HepG2 (cell line): Measurements from ENCODE around the gene HOXA7. TPM values are rescaled to one million over a fixed set of nuclear protein-coding genes. Genes with fewer than 3 reads are reported as not detected.

Source experiments
- ATAC-seq: fragments of 200-7000 bp; cut with Tn5 transposase; 3 replicates; pipeline ENCODE4 v1.9.1; 2020; ENCODE audit warnings: mild to moderate bottlenecking, moderate library complexity
- BruUV-seq: library from RNA; stranded (reverse); fragments of 400-500 nt; replicated peaks from 2 replicates; lab custom pipeline; 2021; lab: Mats Ljungman, UMichigan
- CTCF ChIA-PET: fragments of 300-600 bp; formaldehyde crosslinking; extraction: SDS; loops from one replicate; lab custom pipeline; 2021; ENCODE audit warnings: low total read pairs, inconsistent platforms, low intra/inter-chr PET ratio; lab: Yijun Ruan, JAX
- POLR2A ChIA-PET: fragments of 350-600 bp; sonication (Branson Sonifier 250); formaldehyde crosslinking; loops from one replicate; lab custom pipeline; 2020; ENCODE audit warnings: antibody characterized with exemption, inconsistent platforms; lab: Yijun Ruan, JAX
- DNase-seq: peaks from one replicate; pipeline ENCODE4 v3.0.0-alpha.2; 2015; ENCODE audit warnings: low spot score
- FAIRE-seq: peaks from 3 replicates; lab custom pipeline; 2011; peaks lifted over from hg19 to GRCh38; lab: Jason Lieb, UNC
- H2AFZ ChIP-seq: one replicate; pipeline ENCODE4 v1.6.1; 2011; ENCODE audit warnings: low read length, inconsistent platforms
- H3K27ac ChIP-seq: fragments of 300-600 bp; 3 replicates; pipeline ENCODE4 v1.8.0; 2011; ENCODE audit warnings: mixed run types, mild to moderate bottlenecking, mixed read lengths, low read length, inconsistent platforms; ENCODE audit not compliant: insufficient read depth; ENCODE audit errors: extremely low read length
- H3K27me3 ChIP-seq, 2 experiments: fragments of 200-600 bp in 1 of 2; 2 replicates in 1 of 2; 3 replicates in 1 of 2; pipeline versions ENCODE4 v1.6.0 to v1.8.0; 2011; ENCODE audit warnings: low read length in 2 of 2, mild to moderate bottlenecking in 2 of 2, moderate library complexity in 2 of 2, inconsistent platforms in 1 of 2; ENCODE audit not compliant: insufficient read depth in 2 of 2, control insufficient read depth in 1 of 2
- H3K36me3 ChIP-seq, 2 experiments: fragments of 200-600 bp in 1 of 2; replicated peaks in 1 of 2; 2 replicates in 1 of 2; 3 replicates in 1 of 2; pipeline versions ENCODE4 v1.5.1 to v1.8.0; 2011; ENCODE audit warnings: low read length in 2 of 2, inconsistent platforms in 1 of 2; ENCODE audit not compliant: insufficient read depth in 2 of 2, control insufficient read depth in 1 of 2
- H3K4me1 ChIP-seq: 2 replicates; pipeline ENCODE4 v1.5.1; 2012; ENCODE audit warnings: low read length, inconsistent platforms; ENCODE audit not compliant: insufficient read depth
- H3K4me2 ChIP-seq: 2 replicates; pipeline ENCODE4 v1.6.0; 2011; ENCODE audit warnings: low read depth, low read length, inconsistent platforms
- H3K4me3 ChIP-seq, 3 experiments: fragments of 200-600 bp in 1 of 3; sonication (generic), shearing (Covaris generic) in 1 of 3; replicated peaks in 1 of 3; 2 replicates each; pipeline ENCODE4 v1.5.1; 2011 to 2016; ENCODE audit warnings: low read length in 3 of 3, inconsistent platforms in 2 of 3, low read depth in 2 of 3, mild to moderate bottlenecking in 2 of 3, control low read depth in 1 of 3, mixed read lengths in 1 of 3; ENCODE audit not compliant: insufficient read depth in 1 of 3
- H3K79me2 ChIP-seq: one replicate; pipeline ENCODE4 v1.6.1; 2011; ENCODE audit warnings: low read length, inconsistent platforms; ENCODE audit not compliant: insufficient read depth
- H3K9ac ChIP-seq: 2 replicates; pipeline ENCODE4 v1.6.0; 2011; ENCODE audit warnings: mild to moderate bottlenecking, low read depth, low read length, inconsistent platforms; ENCODE audit not compliant: insufficient read depth
- H3K9me3 ChIP-seq: 2 replicates; pipeline ENCODE4 v1.5.1; 2012; ENCODE audit warnings: mild to moderate bottlenecking, low read length
- H4K20me1 ChIP-seq: 2 replicates; pipeline ENCODE4 v1.6.0; 2011; ENCODE audit warnings: inconsistent platforms, mild to moderate bottlenecking, low read length, moderate library complexity; ENCODE audit not compliant: insufficient read depth
- HNRNPLL ChIP-seq: fragments of 200-400 bp; formaldehyde crosslinking; IDR thresholded peaks from 2 replicates; pipeline ENCODE4 v1.6.1; 2017; ENCODE audit warnings: mild to moderate bottlenecking, low read depth, low read length; ENCODE audit not compliant: poor library complexity, severe bottlenecking
- PHF8 ChIP-seq: sonication (generic); formaldehyde crosslinking; IDR thresholded peaks from 2 replicates; pipeline ENCODE4 v1.5.0; 2020; ENCODE audit warnings: missing genetic modification reagents
- SALL2 ChIP-seq: sonication (generic); formaldehyde crosslinking; IDR thresholded peaks from 2 replicates; pipeline ENCODE4 v1.8.1; 2023; ENCODE audit warnings: mild to moderate bottlenecking, missing genetic modification reagents, inconsistent platforms
- SRSF9 ChIP-seq: fragments of 200-400 bp; formaldehyde crosslinking; IDR thresholded peaks from 2 replicates; pipeline ENCODE4 v1.6.1; 2018; ENCODE audit warnings: borderline replicate concordance, mild to moderate bottlenecking, low read depth, low read length; ENCODE audit not compliant: insufficient read depth, poor library complexity, severe bottlenecking
- ZNF552 ChIP-seq: sonication (generic); formaldehyde crosslinking; IDR thresholded peaks from 2 replicates; pipeline ENCODE4 v1.9.0; 2022; ENCODE audit warnings: missing genetic modification reagents, mild to moderate bottlenecking, borderline replicate concordance
- ZNF577 ChIP-seq: sonication (generic); formaldehyde crosslinking; IDR thresholded peaks from 2 replicates; pipeline ENCODE4 v1.4.0; 2020; ENCODE audit warnings: mild to moderate bottlenecking, low read depth, missing genetic modification reagents, borderline replicate concordance
- ZNF687 ChIP-seq: sonication (generic); formaldehyde crosslinking; IDR thresholded peaks from 2 replicates; pipeline ENCODE4 v1.5.1; 2020; ENCODE audit warnings: mild to moderate bottlenecking, missing genetic modification reagents, moderate library complexity
- WGBS: methylation state at CpG from one replicate; pipeline ENCODE4 v1.1.6; 2017; ENCODE audit warnings: low lambda C conversion rate; 5-methylcytosine and 5-hydroxymethylcytosine counted together
- in situ Hi-C: cut with HindIII; loops from 2 replicates; pipeline ENCODE4 v1.10.0; 2017; ENCODE audit warnings: low pct_unique_long_range_greater_than_20kb; ENCODE audit not compliant: extremely low pct_ligation_motif_present
- intact Hi-C: fragments of 100-400 bp; cut with micrococcal nuclease; formaldehyde crosslinking; loops from one replicate; pipeline ENCODE4 v1.10.0; 2022; ENCODE audit not compliant: unreplicated experiment
- polyA plus RNA-seq, 8 experiments: library from polyadenylated mRNA; depleted of rRNA in 3 of 8; stranded (reverse) in 7 of 8; unstranded in 1 of 8; fragments of >200 nt; fragmentation: Illumina TruSeq in 4 of 8; extraction: Trizol in 4 of 8; gene quantifications; 2 replicates each; pipeline versions ENCODE4 v1.2.1 to v1.2.3, GENCODE V29; 2011 to 2016; ENCODE audit warnings: low read depth in 4 of 8, missing spikeins in 1 of 8, mixed read lengths in 1 of 8; ENCODE audit not compliant: insufficient read depth in 1 of 8
- total RNA-seq, 5 experiments: library from RNA; depleted of rRNA; stranded (reverse); fragments of >200 nt; fragmentation: Illumina TruSeq; extraction: Trizol; gene quantifications; 2 replicates each; pipeline ENCODE4 v1.2.3, GENCODE V29; 2016; ENCODE audit warnings: low read depth in 1 of 5
- TF ChIP-seq, protein P1 (sequence below): sonication (generic); formaldehyde crosslinking; IDR thresholded peaks from 2 replicates; pipeline ENCODE4 v1.4.0; 2020; ENCODE audit warnings: missing genetic modification reagents

The HOXA7 gene
- total and polyA plus RNA-seq, 2 of the 13 experiments (the other 11 are each of a cell fraction or from before 2014, with no cell fraction given) = 0.05 TPM; not detected in 1

DNA sequence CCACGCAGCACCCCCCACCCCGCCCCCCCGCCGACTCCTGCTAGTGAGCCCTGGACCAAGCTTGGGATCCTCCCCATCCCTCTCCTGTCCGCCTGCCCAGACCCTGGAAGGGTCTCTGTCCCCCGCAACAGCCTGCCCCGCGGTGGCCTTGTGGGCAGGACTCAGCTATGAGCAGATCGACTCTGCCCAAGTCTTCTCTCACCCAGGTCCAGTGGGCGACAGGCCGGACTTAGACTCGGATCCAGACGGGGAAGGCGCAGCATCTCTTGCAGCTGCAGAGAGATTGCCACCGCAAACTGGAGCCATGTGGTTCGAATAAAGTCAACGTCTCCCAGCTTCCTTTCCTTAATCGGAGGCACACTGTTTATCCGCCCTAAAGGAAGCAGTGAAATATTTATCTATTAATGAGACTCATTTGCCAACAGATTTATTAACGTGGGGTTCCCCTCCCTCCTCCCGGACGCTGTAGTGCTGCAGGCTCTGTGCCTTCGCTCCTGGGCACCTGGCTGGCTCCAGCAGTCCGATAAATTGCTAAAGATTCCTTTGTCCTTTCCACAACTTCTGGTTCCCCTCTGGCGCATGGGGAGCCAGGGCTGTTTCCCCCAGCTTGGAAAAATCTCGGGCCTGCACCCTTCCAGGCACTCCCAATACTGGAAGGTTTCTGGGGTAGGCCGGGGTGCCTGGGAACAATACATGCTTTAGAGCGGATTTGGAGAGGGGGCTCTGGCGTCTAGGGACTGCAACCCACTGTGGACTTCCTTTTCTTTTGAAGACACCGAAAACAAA lies 634 bp upstream of the HOXA7 start:
- Histone ChIP-seq H3K36me3 (no peaks in the 10 kb centered on the region), H2AFZ (no peak overlapping the region), H3K9ac (no peak overlapping the region), H3K79me2 (no peaks in the 10 kb centered on the region), H3K27me3 (peaks cover 6 to 50% of the 10 kb centered on the region in 2 experiments), H3K4me3 (no peak overlapping the region; a peak in 1 of 6 replicates), H3K4me2 (no peak overlapping the region), H4K20me1 (no peaks in the 10 kb centered on the region), H3K9me3 (no peaks in the 10 kb centered on the region), H3K4me1 (peaks cover 22% of the 10 kb centered on the region), H3K27ac (no peak overlapping the region)
- in situ Hi-C loops = loop anchor here (5.0 to 25.0 kb wide), 2 partner anchors 790 to 1070 kb away; no protein-coding TSS in a partner anchor
- ATAC-seq (no peak), DNase-seq (no peak), FAIRE-seq (no peak)
- no TSS peak for BruUV-seq
- TF ChIP-seq ZNF552 (CRISPR knock-in tag) = no peak
- POLR2A ChIA-PET = interaction anchor here (0.6 kb wide), 1 partner anchor 34 kb away, joined by 3 read pairs; no protein-coding TSS in a partner anchor
- 80% methylated on average over 20 of the region's 30 CpGs for WGBS
- intact Hi-C loops = no loop called here
- CTCF ChIA-PET = no interaction called here

DNA sequence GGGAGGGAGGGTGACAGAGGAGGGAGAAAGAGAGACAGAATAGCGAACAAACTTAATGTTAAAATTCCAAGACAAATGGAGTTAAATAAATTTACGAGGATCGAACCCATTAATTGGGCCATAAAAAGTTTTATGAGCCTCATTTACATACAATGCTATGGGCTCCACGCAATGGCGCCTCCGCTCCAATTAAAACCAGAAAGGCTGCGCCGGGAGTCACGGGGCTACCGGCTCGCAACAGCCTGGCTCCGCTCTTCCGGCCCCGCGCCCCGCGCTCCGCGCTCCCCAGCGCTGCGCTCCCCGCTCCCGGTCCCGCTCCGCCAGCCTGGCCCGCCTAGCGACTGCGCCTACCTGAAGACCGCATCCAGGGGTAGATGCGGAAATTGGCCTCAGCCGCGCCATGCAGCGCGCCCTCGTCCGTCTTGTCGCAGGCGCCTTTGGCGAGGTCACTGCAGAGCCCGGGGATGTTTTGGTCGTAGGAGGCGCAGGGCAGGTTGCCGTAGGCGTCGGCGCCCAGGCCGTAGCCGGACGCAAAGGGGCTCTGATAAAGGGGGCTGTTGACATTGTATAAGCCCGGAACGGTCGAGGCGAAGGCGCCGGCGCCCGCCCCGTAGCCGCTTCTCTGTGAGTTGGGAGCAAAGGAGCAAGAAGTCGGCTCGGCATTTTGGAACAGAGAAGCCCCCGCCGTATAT lies 513 bp downstream of the HOXA7 start:
- ChIA-PET POLR2A (no interaction called here), CTCF (no interaction called here)
- H3K9me3 ChIP-seq = no peaks in the 10 kb centered on the region
- H3K4me1 ChIP-seq = peaks cover 33% of the 10 kb centered on the region
- no peaks in the 10 kb centered on the region for H3K79me2 ChIP-seq
- in situ Hi-C loops = loop anchor here (5.0 to 25.0 kb wide), 2 partner anchors 789 to 1069 kb away; no protein-coding TSS in a partner anchor
- H3K4me2 ChIP-seq = peak overlapping the region; percentile 60
- intact Hi-C loops = no loop called here
- H3K27me3 ChIP-seq = peaks cover 6 to 61% of the 10 kb centered on the region in 2 experiments
- no peak for ATAC-seq
- H3K27ac ChIP-seq = no peak overlapping the region
- BruUV-seq = no TSS peak
- H3K4me3 ChIP-seq = peak overlapping the region; percentile 40 to 48 (median 42); a peak in 5 of 6 replicates
- no peak overlapping the region for H2AFZ ChIP-seq
- DNase-seq = no peak
- no peaks in the 10 kb centered on the region for H4K20me1 ChIP-seq
- no peak for FAIRE-seq
- no peaks in the 10 kb centered on the region for H3K36me3 ChIP-seq
- WGBS = 74% methylated on average over 55 of the region's 63 CpGs
- no peak overlapping the region for H3K9ac ChIP-seq
- TF ChIP-seq ZNF577 (no peak), HNRNPLL (peak; percentile 13), ZNF687 (CRISPR knock-in tag) (peak; percentile 45), SRSF9 (no peak), SALL2 (CRISPR knock-in tag) (no peak), PHF8 (CRISPR knock-in tag) (0 out of 2 replicates have a peak, but pooled peaks have one; percentile 8)
- TF ChIP-seq, protein P1, sequence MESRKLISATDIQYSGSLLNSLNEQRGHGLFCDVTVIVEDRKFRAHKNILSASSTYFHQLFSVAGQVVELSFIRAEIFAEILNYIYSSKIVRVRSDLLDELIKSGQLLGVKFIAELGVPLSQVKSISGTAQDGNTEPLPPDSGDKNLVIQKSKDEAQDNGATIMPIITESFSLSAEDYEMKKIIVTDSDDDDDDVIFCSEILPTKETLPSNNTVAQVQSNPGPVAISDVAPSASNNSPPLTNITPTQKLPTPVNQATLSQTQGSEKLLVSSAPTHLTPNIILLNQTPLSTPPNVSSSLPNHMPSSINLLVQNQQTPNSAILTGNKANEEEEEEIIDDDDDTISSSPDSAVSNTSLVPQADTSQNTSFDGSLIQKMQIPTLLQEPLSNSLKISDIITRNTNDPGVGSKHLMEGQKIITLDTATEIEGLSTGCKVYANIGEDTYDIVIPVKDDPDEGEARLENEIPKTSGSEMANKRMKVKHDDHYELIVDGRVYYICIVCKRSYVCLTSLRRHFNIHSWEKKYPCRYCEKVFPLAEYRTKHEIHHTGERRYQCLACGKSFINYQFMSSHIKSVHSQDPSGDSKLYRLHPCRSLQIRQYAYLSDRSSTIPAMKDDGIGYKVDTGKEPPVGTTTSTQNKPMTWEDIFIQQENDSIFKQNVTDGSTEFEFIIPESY (CRISPR knock-in tag) = peak; percentile 56; the same call in 1 of the 2 replicates
